Memory B cell (primary cell): ENCODE data around the gene PSMD1.
"Not testable (repeated sequence)": the region's sequence is repeated elsewhere in the genome, so short reads cannot be mapped to it uniquely, and the experiment has no call there.

ENCODE experiments used
- ATAC-seq: fragments of 150-1000 bp; cut with Tn5 transposase; 2 replicates; pipeline ENCODE4 v1.10.0; 2021; ENCODE audit warnings: low read depth, mild to moderate bottlenecking, moderate library complexity
- DNase-seq, 2 donors: peaks; one replicate each; pipeline ENCODE4 v3.0.0; 2022; ENCODE audit warnings: low spot score in 2 of 2
- H3K27ac Mint-ChIP-seq: one replicate; pipeline ENCODE4 v1.8.0; 2022; ENCODE audit warnings: mild to moderate bottlenecking, moderate library complexity, mixed read lengths
- H3K27me3 Mint-ChIP-seq: one replicate; pipeline ENCODE4 v1.8.0; 2022; ENCODE audit warnings: mixed read lengths
- H3K36me3 Mint-ChIP-seq: one replicate; pipeline ENCODE4 v1.8.0; 2022; ENCODE audit warnings: mild to moderate bottlenecking, mixed read lengths
- H3K4me1 Mint-ChIP-seq: one replicate; pipeline ENCODE4 v1.8.0; 2022; ENCODE audit warnings: mixed read lengths
- H3K4me3 Mint-ChIP-seq: one replicate; pipeline ENCODE4 v1.8.0; 2022; ENCODE audit warnings: mild to moderate bottlenecking, moderate library complexity, mixed read lengths
- H3K9me3 Mint-ChIP-seq: one replicate; pipeline ENCODE4 v1.8.0; 2022; ENCODE audit warnings: mixed read lengths

Gene PSMD1

GRCh38 chr2:231127936-231128335 is 71.3 kb downstream of the PSMD1 start:
- Mint-ChIP-seq H3K4me1 (peaks cover 8% of the 10 kb centered on the region), H3K27me3 (no peaks in the 10 kb centered on the region), H3K9me3 (no peaks in the 10 kb centered on the region), H3K27ac (no peak overlapping the region), H3K36me3 (peaks cover 2% of the 10 kb centered on the region), H3K4me3 (no peak overlapping the region)
- DNase-seq (no peak), ATAC-seq (no peak)

- no peak for DNase-seq
- peaks cover 2% of the 10 kb centered on the region for H3K36me3 Mint-ChIP-seq
- H3K9me3 Mint-ChIP-seq: no peaks in the 10 kb centered on the region
- H3K4me1 Mint-ChIP-seq: peaks cover 6% of the 10 kb centered on the region
- peak overlapping the region; percentile 48 for H3K27ac Mint-ChIP-seq
- H3K4me3 Mint-ChIP-seq: no peak overlapping the region
- no peaks in the 10 kb centered on the region for H3K27me3 Mint-ChIP-seq
- no peak for ATAC-seq
These were observed 71.9 kb downstream of the PSMD1 start for GRCh38 chr2:231128541-231128940.

GRCh38 chr2:231129216-231129615 is 72.5 kb downstream of the PSMD1 start:
- Mint-ChIP-seq H3K27ac (no peak overlapping the region), H3K36me3 (peaks cover 2% of the 10 kb centered on the region)

GRCh38 chr2:231130336-231131056 is 73.8 kb downstream of the PSMD1 start:
- Mint-ChIP-seq H3K4me3 (no peak overlapping the region), H3K9me3 (no peaks in the 10 kb centered on the region), H3K36me3 (peaks cover 2% of the 10 kb centered on the region), H3K27me3 (no peaks in the 10 kb centered on the region), H3K27ac (no peak overlapping the region), H3K4me1 (peaks cover 7% of the 10 kb centered on the region)
- DNase-seq (no peak), ATAC-seq (no peak)

More at GRCh38 chr2:231129216-231129615, 72.5 kb downstream of the PSMD1 start:
- Mint-ChIP-seq H3K4me1 (peaks cover 6% of the 10 kb centered on the region), H3K27me3 (no peaks in the 10 kb centered on the region), H3K4me3 (no peak overlapping the region), H3K9me3 (no peaks in the 10 kb centered on the region)
- DNase-seq (no peak), ATAC-seq (no peak)

GRCh38 chr2:231132129-231132528 is 75.5 kb downstream of the PSMD1 start:
- Mint-ChIP-seq H3K36me3 (no peaks in the 10 kb centered on the region), H3K9me3 (no peaks in the 10 kb centered on the region), H3K27me3 (no peaks in the 10 kb centered on the region), H3K4me3 (no peak overlapping the region), H3K27ac (no peak overlapping the region), H3K4me1 (peaks cover 7% of the 10 kb centered on the region)
- DNase-seq: no peak
- ATAC-seq: no peak

- Mint-ChIP-seq H3K27ac (no peak overlapping the region), H3K27me3 (no peaks in the 10 kb centered on the region), H3K9me3 (no peaks in the 10 kb centered on the region), H3K4me1 (peaks cover 7% of the 10 kb centered on the region), H3K36me3 (no peaks in the 10 kb centered on the region), H3K4me3 (no peak overlapping the region)
- DNase-seq: no peak
- ATAC-seq: no peak
These were observed 76.9 kb downstream of the PSMD1 start for GRCh38 chr2:231133365-231134099.

GRCh38 chr2:231134910-231135655 is 78.4 kb downstream of the PSMD1 start:
- Mint-ChIP-seq H3K27ac (peak overlapping the region; percentile 46), H3K4me3 (no peak overlapping the region), H3K27me3 (no peaks in the 10 kb centered on the region), H3K4me1 (peaks cover 7% of the 10 kb centered on the region), H3K36me3 (peaks cover 4% of the 10 kb centered on the region), H3K9me3 (no peaks in the 10 kb centered on the region)
- ATAC-seq (peak; percentile 37), DNase-seq (no peak)

GRCh38 chr2:231138699-231139098 is 82.0 kb downstream of the PSMD1 start:
- Mint-ChIP-seq H3K9me3 (no peaks in the 10 kb centered on the region), H3K4me3 (no peak overlapping the region), H3K27ac (no peak overlapping the region), H3K4me1 (peaks cover 3% of the 10 kb centered on the region), H3K27me3 (no peaks in the 10 kb centered on the region), H3K36me3 (peaks cover 6% of the 10 kb centered on the region)
- ATAC-seq (no peak), DNase-seq (no peak)

- no peaks in the 10 kb centered on the region for H3K27me3 Mint-ChIP-seq
- no peaks in the 10 kb centered on the region for H3K4me1 Mint-ChIP-seq
- H3K9me3 Mint-ChIP-seq: no peaks in the 10 kb centered on the region
- H3K4me3 Mint-ChIP-seq: no peak overlapping the region
- H3K36me3 Mint-ChIP-seq: peaks cover 6% of the 10 kb centered on the region
- DNase-seq: no peak
- no peak overlapping the region for H3K27ac Mint-ChIP-seq
- no peak for ATAC-seq
These were observed 83.1 kb downstream of the PSMD1 start for GRCh38 chr2:231139796-231140195.

- not testable (repeated sequence) for H3K4me1 Mint-ChIP-seq, H3K9me3 Mint-ChIP-seq, H3K27ac Mint-ChIP-seq, H3K27me3 Mint-ChIP-seq, DNase-seq, H3K4me3 Mint-ChIP-seq, H3K36me3 Mint-ChIP-seq, ATAC-seq
These were observed 84.1 kb downstream of the PSMD1 start for GRCh38 chr2:231140808-231141207.

GRCh38 chr2:231144896-231145295 is 88.2 kb downstream of the PSMD1 start:
- no peak overlapping the region for H3K4me3 Mint-ChIP-seq
- no peaks in the 10 kb centered on the region for H3K27me3 Mint-ChIP-seq
- H3K27ac Mint-ChIP-seq: no peak overlapping the region
- H3K4me1 Mint-ChIP-seq: no peaks in the 10 kb centered on the region
- no peak for DNase-seq
- no peaks in the 10 kb centered on the region for H3K9me3 Mint-ChIP-seq
- peaks cover 28% of the 10 kb centered on the region for H3K36me3 Mint-ChIP-seq
- ATAC-seq: no peak

- Mint-ChIP-seq H3K4me1 (no peaks in the 10 kb centered on the region), H3K36me3 (peaks cover 26% of the 10 kb centered on the region), H3K9me3 (no peaks in the 10 kb centered on the region), H3K27me3 (no peaks in the 10 kb centered on the region), H3K27ac (no peak overlapping the region), H3K4me3 (no peak overlapping the region)
- no peak for DNase-seq
- no peak for ATAC-seq
These were observed 90.0 kb downstream of the PSMD1 start for GRCh38 chr2:231146665-231147064.

GRCh38 chr2:231152800-231153557 is 96.3 kb downstream of the PSMD1 start:
- Mint-ChIP-seq H3K36me3 (peaks cover 19% of the 10 kb centered on the region), H3K27ac (no peak overlapping the region), H3K27me3 (no peaks in the 10 kb centered on the region), H3K4me1 (no peaks in the 10 kb centered on the region), H3K4me3 (no peak overlapping the region), H3K9me3 (no peaks in the 10 kb centered on the region)
- no peak for DNase-seq
- no peak for ATAC-seq

- H3K4me1 Mint-ChIP-seq: peaks cover 3% of the 10 kb centered on the region
- H3K9me3 Mint-ChIP-seq: no peaks in the 10 kb centered on the region
- no peak for ATAC-seq
- H3K27me3 Mint-ChIP-seq: no peaks in the 10 kb centered on the region
- H3K4me3 Mint-ChIP-seq: no peak overlapping the region
- no peak overlapping the region for H3K27ac Mint-ChIP-seq
- DNase-seq: no peak
- peaks cover 20% of the 10 kb centered on the region for H3K36me3 Mint-ChIP-seq
These were observed 102.6 kb downstream of the PSMD1 start for GRCh38 chr2:231159306-231159705.
